ENCODE measurements around the gene KBTBD12. TPM values are rescaled to one million over a fixed set of nuclear protein-coding genes. Genes with fewer than 3 reads are reported as not detected.
"Not testable (repeated sequence)": the region's sequence is repeated elsewhere in the genome, so short reads cannot be mapped to it uniquely, and the experiment has no call there.

The KBTBD12 gene
- total RNA-seq, 1 donor from 2014 or later, result 0.29 TPM

GRCh38 chr3:127911421-127911931 lies 3.6 kb upstream of the KBTBD12 start:
- Mint-ChIP-seq H3K4me1 (ENCODE audit: low read depth) (no peaks in the 10 kb centered on the region), H3K27me3 (peaks cover 65% of the 10 kb centered on the region), H3K27ac (no peak overlapping the region), H3K9me3 (ENCODE audit: low read depth) (no peaks in the 10 kb centered on the region), H3K4me3 (ENCODE audit: low read depth) (no peak overlapping the region), H3K36me3 (ENCODE audit: insufficient read depth) (no peaks in the 10 kb centered on the region)
- DNase-seq (ENCODE audit: low spot score, unreplicated experiment), result no peak
- TF ChIP-seq, protein P1, sequence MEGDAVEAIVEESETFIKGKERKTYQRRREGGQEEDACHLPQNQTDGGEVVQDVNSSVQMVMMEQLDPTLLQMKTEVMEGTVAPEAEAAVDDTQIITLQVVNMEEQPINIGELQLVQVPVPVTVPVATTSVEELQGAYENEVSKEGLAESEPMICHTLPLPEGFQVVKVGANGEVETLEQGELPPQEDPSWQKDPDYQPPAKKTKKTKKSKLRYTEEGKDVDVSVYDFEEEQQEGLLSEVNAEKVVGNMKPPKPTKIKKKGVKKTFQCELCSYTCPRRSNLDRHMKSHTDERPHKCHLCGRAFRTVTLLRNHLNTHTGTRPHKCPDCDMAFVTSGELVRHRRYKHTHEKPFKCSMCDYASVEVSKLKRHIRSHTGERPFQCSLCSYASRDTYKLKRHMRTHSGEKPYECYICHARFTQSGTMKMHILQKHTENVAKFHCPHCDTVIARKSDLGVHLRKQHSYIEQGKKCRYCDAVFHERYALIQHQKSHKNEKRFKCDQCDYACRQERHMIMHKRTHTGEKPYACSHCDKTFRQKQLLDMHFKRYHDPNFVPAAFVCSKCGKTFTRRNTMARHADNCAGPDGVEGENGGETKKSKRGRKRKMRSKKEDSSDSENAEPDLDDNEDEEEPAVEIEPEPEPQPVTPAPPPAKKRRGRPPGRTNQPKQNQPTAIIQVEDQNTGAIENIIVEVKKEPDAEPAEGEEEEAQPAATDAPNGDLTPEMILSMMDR (IDR thresholded peaks at IDR 0.05; ENCODE audit: unreplicated experiment), result no peak

GRCh38 chr3:127913841-127914240 lies 1.2 kb upstream of the KBTBD12 start:
- peaks cover 65% of the 10 kb centered on the region for H3K27me3 Mint-ChIP-seq
- H3K4me3 Mint-ChIP-seq (ENCODE audit: low read depth); H3K9me3 Mint-ChIP-seq (ENCODE audit: low read depth); H3K27ac Mint-ChIP-seq; H3K4me1 Mint-ChIP-seq (ENCODE audit: low read depth); DNase-seq (ENCODE audit: low spot score, unreplicated experiment); H3K36me3 Mint-ChIP-seq (ENCODE audit: insufficient read depth): not testable (repeated sequence)

GRCh38 chr3:127914584-127914983 lies 448 bp upstream of the KBTBD12 start:
- Mint-ChIP-seq H3K9me3 (ENCODE audit: low read depth) (no peaks in the 10 kb centered on the region), H3K4me1 (ENCODE audit: low read depth) (no peaks in the 10 kb centered on the region), H3K4me3 (ENCODE audit: low read depth) (no peak overlapping the region), H3K27ac (no peak overlapping the region), H3K36me3 (ENCODE audit: insufficient read depth) (no peaks in the 10 kb centered on the region), H3K27me3 (peaks cover 59% of the 10 kb centered on the region)
- no peak for DNase-seq (ENCODE audit: low spot score, unreplicated experiment)
- TF ChIP-seq, protein P1 (IDR thresholded peaks at IDR 0.05; ENCODE audit: unreplicated experiment), result no peak

- no peak for DNase-seq (ENCODE audit: low spot score, unreplicated experiment)
- TF ChIP-seq, protein P1 (IDR thresholded peaks at IDR 0.05; ENCODE audit: unreplicated experiment), result no peak
- H3K36me3 Mint-ChIP-seq (ENCODE audit: insufficient read depth), result no peaks in the 10 kb centered on the region
- H3K27ac Mint-ChIP-seq, result no peak overlapping the region
- H3K4me1 Mint-ChIP-seq (ENCODE audit: low read depth), result no peaks in the 10 kb centered on the region
- H3K27me3 Mint-ChIP-seq, result peaks cover 54% of the 10 kb centered on the region
- no peaks in the 10 kb centered on the region for H3K9me3 Mint-ChIP-seq (ENCODE audit: low read depth)
- H3K4me3 Mint-ChIP-seq (ENCODE audit: low read depth), result no peak overlapping the region
Observed at GRCh38 chr3:127915937-127916493, 983 bp downstream of the KBTBD12 start.

DNA sequence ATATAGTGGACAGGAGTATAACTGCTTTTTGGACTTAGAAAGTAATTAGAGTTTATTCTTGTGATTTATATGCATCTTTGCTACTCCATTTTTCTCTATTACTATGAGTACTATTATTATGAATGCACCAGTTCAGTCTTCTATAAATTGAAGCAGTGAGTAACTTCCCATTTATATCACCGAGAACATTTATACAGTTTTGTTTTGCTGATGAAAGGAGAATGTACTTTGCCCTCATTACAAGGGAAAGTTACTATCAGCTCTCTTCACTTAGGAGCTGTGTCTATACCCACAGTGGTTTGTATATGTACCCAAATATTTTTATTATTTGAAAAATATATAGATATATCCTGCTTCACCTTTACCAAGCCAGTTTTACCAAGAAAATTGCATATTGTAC lies 5.7 kb downstream of the KBTBD12 start:
- Mint-ChIP-seq H3K4me1 (ENCODE audit: low read depth) (no peaks in the 10 kb centered on the region), H3K27me3 (peaks cover 34% of the 10 kb centered on the region), H3K9me3 (ENCODE audit: low read depth) (no peaks in the 10 kb centered on the region), H3K36me3 (ENCODE audit: insufficient read depth) (no peaks in the 10 kb centered on the region), H3K27ac (no peak overlapping the region), H3K4me3 (ENCODE audit: low read depth) (no peak overlapping the region)
- TF ChIP-seq, protein P1 (IDR thresholded peaks at IDR 0.05; ENCODE audit: unreplicated experiment), result no peak
- DNase-seq (ENCODE audit: low spot score, unreplicated experiment), result no peak

DNA sequence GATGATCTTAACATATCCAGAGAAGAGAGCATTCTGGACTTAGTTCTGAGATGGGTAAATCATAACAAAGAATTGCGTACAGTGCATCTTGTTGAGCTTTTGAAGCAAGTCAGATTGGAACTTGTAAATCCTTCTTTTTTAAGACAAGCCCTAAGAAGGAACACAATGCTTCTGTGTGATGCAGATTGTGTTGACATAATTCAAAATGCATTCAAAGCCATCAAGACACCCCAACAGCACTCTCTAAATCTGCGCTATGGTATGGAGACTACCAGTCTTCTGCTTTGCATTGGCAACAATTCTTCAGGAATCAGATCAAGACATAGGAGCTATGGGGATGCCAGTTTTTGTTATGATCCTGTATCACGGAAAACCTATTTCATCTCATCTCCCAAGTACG lies 8.6 kb downstream of the KBTBD12 start:
- no peaks in the 10 kb centered on the region for H3K36me3 Mint-ChIP-seq (ENCODE audit: insufficient read depth)
- H3K27ac Mint-ChIP-seq, result no peak overlapping the region
- no peaks in the 10 kb centered on the region for H3K9me3 Mint-ChIP-seq (ENCODE audit: low read depth)
- peaks cover 16% of the 10 kb centered on the region for H3K27me3 Mint-ChIP-seq
- TF ChIP-seq, protein P1 (IDR thresholded peaks at IDR 0.05; ENCODE audit: unreplicated experiment), result no peak
- no peak overlapping the region for H3K4me3 Mint-ChIP-seq (ENCODE audit: low read depth)
- no peak for DNase-seq (ENCODE audit: low spot score, unreplicated experiment)
- H3K4me1 Mint-ChIP-seq (ENCODE audit: low read depth), result no peaks in the 10 kb centered on the region
